T-helper 1 cell (primary cell): Measurements from ENCODE around the gene HNRNPF.
"Not testable (repeated sequence)": the region's sequence is repeated elsewhere in the genome, so short reads cannot be mapped to it uniquely, and the experiment has no call there.

Source experiments
- DNase-seq, 5 donors: peaks; one replicate each; pipeline ENCODE4 v3.0.0-alpha.2; 2012 to 2020

Gene HNRNPF

DNA sequence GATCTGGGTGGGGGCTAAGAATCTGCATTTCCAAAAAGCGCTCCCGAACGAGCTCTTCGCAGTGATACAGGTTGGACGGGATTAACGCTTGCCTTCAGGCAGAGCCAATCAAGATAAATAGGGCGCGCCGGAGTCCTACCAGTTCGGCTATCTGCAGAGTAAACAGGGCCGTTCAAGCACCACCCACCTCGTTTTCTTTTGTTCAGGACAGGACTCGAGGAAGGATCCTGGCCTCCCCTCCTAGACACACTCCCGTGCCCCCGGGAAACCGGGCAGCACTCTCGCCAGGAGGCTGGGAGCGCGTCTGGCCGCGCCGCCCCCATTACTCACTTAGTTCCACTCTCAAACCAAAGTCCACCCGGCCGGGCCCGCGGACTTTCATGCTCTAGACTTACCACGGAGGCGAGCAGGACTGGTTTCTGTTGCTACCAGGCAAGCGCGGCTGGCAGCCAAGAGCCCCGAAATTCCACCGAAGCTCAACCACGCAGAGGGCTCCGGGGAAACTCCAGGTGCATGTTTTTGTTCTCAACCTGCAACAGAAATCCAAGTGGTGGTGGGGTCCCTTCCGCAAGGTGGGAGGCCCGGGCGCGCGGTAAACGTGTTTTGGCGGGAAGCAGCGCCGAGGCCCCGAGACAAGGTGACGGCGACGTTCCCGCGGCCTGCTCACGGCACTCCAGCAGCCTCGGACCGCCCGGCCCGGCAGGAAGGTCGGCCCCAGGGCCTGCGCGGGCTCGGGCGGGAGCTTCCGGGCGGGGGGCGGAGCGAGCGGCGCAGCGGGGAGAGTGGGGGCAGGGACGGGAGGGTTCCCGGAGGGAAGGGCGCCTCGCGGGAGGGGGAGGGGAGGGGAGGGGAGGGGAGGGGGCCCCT is 12.7 kb downstream of the HNRNPF start:
- peak; percentile 49 to 83 (median 63) for DNase-seq

DNA sequence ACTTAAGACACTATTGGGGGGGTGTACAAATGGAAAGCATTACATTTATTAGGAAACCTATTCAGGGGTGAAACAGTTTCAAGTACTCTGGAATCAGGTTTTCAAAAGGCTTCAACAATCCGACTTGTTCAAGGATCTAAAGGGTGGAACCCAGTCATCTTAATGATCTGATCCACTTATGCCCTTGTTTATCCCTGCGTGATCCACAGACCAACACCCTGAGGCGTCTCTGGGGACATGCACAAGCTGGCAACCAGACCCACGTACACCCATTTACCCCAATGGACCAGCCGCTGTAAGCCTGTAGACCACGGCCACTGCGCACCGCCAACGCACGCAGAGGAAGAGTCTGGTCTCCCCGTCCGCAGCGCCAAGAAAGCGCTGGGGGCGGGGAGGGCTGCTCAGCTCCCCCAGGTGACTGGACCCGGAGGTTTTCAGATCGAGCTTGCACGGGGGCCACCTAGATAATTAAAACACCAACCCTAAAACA is 13.4 kb downstream of the HNRNPF start:
- DNase-seq: peak in 3 of 5 donors; percentile 23 to 50 (median 25)

DNA sequence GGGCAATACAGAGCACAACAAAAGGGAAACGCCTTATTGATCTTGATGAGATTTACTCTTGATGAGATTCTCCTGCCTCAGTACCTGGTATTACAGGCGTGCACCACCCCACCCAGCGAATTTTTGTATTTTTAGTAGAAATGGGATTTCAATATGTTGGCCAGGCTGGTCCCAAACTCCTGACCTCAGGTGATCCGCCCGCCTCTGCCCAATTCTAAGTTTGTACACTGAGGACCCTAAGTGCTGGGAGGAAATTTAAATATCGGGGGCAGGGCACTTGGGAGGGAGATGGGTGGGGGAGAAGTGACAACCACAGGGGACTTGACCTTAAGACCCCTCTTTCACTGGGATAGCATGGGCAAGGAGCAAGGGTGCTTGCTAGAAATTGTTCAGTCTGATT is 14.1 kb downstream of the HNRNPF start:
- no peak for DNase-seq

DNA sequence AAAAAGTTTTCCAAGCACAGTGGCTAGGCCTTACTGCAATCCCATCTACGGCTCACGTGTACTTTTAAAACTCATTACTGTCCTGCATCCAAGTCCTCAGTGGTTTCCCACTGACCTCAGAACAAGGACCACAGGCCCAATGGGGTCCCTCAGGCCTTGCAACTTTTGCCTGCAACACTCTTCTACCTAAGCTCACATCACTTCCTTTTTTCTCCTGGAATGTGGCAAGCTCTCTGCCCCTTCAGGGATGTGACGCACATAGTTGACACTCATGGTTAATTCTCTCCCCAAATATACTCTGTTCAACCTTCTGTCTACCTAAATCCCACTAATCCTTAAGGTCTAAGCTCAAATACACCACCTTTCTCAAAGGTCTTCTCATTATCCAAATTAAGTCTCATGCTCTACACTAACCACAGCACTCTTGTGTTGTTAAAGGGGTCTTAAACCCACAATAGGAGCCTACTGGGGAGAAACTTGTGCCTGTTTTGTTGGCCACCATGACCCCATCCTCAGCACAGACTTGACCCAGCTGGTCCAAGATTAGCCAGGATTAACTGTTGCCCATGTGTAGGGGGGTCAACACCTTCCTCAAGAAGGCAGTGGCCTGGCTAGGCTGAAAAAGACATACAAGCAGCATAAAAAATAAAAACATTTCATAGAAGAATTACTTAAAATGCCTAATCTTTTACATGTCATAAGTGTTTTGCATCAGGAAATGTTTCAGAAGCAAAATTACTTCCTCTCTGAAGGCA is 15.2 kb downstream of the HNRNPF start:
- DNase-seq: no peak

DNA sequence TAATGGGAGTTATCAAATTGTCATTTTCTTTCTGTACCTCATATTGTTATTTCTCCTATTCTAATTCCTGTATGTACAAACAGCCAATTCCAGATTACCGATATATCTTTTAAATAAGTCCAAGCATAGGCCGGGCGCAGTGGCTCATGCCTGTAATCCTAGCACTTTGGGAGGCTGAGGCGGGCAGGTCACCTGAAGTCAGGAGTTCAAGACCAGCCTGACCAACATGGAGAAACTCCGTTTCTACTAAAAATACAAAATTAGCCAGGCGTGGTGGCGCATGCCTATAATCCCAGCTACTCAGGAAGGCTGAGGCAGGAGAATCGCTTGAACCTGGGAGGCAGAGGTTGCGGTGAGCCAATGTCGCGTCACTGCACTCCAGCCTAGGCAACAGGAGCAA is 15.8 kb downstream of the HNRNPF start:
- DNase-seq: not testable (repeated sequence)

DNA sequence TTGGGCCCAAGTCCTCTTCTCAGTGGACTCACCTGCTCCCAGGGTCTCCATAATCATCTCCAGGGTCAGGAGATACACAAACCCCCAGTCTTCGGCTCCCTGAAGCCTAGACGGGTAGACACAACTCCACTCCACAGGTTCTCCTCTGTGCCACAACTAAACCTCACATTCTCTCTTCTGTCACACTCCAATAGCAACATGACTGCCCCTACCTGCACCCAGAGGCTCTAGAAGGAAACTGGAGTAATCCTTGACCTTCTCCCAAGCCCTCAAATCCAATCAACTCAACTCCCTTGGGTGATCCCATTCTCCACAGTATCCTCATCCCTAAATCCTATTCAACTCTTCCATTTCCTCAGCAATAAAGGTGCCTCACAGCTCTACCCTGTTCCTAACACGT is 16.2 kb downstream of the HNRNPF start:
- DNase-seq: no peak

DNA sequence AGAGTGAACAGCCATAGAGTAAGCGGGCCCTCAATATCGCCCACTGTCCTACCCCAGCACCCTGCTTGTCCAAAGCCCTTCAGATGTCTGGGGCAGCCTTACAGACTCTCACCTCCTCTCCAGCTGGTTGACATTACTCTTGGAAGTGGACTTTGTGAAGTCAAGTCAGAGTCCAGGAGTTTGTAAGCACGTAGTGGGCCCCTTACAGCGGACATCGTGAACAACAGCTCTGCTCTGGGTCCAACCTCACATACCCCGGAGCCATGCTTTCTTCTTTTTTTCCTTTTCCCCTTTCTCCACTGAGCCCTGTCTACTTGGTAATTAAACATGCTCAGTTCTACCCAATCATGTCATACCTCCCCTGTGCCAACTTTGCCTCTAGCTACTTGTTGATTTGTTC is 17.5 kb downstream of the HNRNPF start:
- DNase-seq: no peak

GRCh38 chr10:43390759-43391158 is 18.2 kb downstream of the HNRNPF start:
- peak in 2 of 5 donors; percentile 15 to 26 for DNase-seq

GRCh38 chr10:43390333-43390732 is 18.7 kb downstream of the HNRNPF start:
- DNase-seq: no peak

DNA sequence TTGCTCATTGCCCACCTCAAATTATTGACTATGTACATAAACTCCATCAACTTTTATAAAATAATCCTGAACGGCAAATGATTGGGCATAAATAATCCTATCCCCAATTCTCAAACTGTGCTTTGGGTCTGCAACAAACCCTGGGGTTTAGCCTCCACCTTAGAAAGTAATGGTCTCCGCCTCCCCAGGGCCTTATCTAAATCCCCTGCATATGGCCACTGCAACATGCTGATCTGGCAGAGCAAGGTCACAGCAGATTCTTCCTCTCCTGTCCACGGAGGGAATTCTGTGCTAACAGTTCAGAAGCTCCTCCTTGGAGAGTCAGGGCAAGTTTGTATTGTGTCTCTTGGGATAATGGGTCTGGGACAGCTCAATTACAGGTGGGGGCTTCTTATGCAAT is 19.1 kb downstream of the HNRNPF start:
- no peak for DNase-seq

DNA sequence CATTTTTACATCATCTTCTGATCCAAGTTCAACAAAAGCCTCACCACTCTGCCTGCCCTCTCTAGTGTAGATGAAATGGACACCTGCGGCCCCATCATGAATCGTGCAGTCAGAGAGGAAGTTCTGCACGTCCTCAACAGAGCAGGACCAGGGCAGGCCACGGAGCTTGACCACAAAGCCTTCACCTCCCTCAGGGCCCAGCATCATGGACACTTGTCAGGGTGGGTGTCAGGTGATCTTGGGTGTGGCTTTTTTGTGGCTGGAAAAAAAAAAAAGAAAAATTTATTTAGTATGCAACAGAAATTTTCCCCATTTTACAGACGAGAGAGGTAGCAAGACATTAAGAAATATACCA is 21.3 kb downstream of the HNRNPF start:
- no peak for DNase-seq

- DNase-seq: no peak
Observed at GRCh38 chr10:43386981-43387677, 21.9 kb downstream of the HNRNPF start.

- no peak for DNase-seq
Observed at GRCh38 chr10:43386549-43386948, 22.4 kb downstream of the HNRNPF start.

- DNase-seq: no peak
Observed at GRCh38 chr10:43385412-43386004, 23.5 kb downstream of the HNRNPF start.

- no peak for DNase-seq
Observed at GRCh38 chr10:43384252-43385221, 24.4 kb downstream of the HNRNPF start.

DNA sequence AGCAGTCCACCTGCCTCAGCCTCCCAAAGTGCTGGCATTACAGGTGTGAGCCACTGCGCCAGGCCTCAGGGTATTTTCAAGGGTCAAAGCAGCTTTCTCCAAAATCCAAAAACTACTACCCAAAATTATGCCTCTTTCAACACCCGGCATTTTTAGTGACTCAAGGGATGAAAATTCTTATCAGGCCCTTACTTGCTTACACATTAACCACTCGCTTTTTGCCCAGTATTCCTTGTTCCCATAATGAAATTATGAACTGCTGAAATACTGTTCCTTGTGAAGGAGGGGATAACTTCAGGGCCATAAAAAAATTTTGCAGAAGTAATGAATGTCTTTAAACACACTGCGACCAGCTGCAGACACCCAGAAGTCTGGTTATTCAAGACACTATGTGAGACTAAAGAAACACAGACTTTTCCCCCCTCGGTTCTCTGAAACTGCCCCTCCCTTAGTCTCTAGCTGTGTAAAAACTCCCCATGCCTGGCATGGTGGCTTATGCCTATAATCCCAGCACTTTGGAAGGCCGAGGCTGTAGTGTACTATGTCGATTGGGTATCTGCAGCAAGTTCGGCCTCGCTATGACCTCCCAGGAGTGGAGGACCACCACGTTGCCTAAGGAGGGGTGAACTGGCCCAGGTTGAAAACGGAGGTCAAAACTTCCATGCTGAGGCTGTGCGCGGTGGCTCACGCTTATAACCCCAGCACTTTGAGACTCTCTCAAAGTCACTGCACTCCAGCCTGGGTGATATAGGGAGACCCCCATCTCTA is 25.6 kb downstream of the HNRNPF start:
- no peak for DNase-seq

DNA sequence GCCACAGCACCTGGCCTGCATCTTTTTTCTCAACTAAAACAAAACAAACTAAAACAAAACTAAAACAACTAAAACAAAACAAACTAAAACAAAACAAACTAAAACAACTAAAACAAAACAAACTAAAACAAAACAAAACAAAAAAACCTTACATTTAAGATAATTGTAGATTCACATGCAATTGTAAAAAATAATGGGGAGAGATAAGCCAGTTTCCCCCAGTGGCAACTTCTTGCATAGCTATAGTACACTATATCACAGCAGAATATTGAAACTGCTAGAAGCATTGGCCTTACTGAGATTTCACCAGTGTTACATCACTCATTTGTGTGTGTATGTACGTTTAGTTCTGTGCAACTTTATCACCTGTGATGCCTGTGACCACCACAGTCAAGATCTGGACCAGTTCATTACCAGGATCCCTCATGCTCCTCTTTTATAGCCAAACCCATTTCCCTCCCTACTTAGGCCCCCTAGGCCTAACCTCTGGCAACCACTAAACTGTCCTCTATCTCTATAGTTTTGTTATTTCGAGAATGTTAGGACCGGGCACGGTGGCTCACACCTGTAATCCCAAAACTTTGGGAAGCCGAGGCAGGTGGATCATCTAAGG is 28.3 kb downstream of the HNRNPF start:
- DNase-seq: peak in 1 of 5 donors; percentile 61

GRCh38 chr10:43377424-43377883 is 31.5 kb downstream of the HNRNPF start:
- DNase-seq: no peak

- no peak for DNase-seq
Observed at GRCh38 chr10:43376828-43377423, 32.1 kb downstream of the HNRNPF start.
